ENCODE results near the gene ADARB1.
A peak's percentile ranks its signal among the peaks of the same experiment; 100 is the strongest.

The ADARB1 gene

DNA sequence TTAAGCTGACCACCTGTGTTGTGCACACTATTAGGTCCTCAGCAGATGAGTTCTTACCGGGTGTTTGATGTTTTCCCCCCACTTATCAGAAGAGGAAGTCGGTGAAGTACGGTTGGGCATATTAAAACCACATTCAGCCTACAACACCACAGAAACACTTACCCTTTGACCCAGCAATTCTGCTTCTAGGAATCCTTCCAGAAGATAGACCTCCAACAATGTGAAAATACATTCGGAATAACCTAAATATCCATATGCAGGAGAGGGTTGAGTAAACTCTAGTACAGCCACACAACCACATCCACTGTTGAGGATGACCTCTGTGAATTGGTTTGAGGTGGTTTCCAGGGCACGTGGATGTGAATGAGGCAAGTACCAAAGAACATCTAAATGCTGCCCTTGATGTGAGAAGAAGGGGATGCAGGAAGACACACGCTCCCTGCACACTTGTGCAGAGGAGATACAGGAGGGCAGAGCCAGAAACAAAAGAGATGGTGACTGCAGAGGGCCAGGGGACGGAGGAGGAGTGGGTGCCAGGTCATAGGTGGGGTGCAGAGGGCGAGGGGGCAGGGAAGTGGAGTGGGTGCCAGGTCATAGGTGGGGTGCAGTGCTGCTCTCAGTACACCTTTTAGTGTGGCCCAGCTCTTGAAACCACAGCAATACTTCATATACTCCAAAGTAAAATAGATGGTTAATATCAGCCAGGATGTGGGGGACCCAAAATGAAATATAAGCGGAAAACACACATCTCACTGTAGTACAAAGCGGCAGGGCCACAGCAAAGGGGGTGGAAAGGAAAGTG is 12.8 kb downstream of the ADARB1 start:
- DNase-seq (peak in 1 of 2 donors; percentile 62), ATAC-seq (peak; percentile 88)
- Mint-ChIP-seq H3K27ac (peak overlapping the region; percentile 0 to 57), H3K4me1 (peaks cover 88% of the 10 kb centered on the region), H3K9me3 (no peaks in the 10 kb centered on the region), H3K4me3 (peak overlapping the region; percentile 71 to 80), H3K27me3 (no peaks in the 10 kb centered on the region)

DNA sequence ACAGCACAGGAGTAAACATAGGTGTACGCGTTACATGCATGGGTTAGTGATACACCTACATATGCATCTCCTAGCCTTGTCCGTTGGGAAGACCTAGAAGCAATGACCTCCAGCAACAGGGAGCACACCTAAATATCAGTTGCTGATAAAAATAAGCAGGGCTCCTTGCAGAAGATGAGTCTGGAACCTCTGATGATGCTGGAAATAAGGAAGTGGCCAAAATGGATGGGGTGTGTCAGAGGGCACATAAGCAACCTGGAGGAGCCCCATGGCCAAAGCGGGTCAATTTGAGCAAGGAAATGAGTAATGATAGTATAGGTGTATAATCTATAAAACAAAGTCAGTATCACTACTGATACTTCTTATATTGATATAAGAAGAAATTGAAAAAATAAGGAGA is 13.7 kb downstream of the ADARB1 start:
- Mint-ChIP-seq H3K27ac (peak overlapping the region in 1 of 2 donors; percentile 36), H3K4me3 (peak overlapping the region; percentile 71 to 80), H3K9me3 (no peaks in the 10 kb centered on the region), H3K4me1 (peaks cover 85% of the 10 kb centered on the region), H3K27me3 (no peaks in the 10 kb centered on the region)
- ATAC-seq (no peak), DNase-seq (no peak)

DNA sequence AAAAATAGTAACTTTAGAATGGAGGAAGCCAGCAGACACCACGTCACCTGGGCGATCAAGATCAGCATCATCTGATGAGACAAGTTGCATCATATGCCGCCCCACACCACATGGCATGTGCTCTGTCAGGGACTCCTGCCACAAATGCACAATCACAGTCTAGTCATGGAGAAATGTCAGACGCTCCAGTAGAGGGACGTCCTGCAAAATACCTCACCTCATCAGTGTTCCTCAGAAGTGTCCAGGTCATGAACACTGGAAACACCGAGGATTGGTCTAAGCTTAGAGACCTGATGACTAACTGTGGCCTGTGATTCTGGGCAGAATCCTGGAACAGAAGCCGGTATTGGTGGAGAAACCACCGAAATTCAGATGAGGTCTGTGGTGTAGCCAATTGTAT is 14.3 kb downstream of the ADARB1 start:
- Mint-ChIP-seq H3K4me1 (peaks cover 85% of the 10 kb centered on the region), H3K4me3 (no peak overlapping the region), H3K27ac (no peak overlapping the region), H3K9me3 (no peaks in the 10 kb centered on the region), H3K27me3 (no peaks in the 10 kb centered on the region)
- ATAC-seq = no peak
- DNase-seq = no peak

DNA sequence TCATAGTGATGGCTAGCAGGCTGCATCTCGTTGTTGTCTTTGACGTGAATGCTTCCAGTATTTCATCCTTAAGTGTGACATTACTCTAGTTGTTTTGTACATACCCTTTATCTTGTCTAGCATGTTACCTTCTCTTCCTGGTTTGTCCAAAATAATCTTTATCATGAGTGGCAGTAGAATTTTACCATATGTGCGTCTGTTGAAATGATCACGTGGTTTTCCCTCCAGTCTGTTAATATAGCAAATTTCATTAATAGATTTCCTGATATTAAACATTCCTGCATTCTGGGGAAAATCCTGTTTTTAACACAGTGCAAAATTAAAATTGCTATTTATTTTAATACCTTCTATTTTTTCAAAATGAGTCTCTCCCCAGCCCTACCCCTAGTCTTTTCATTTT is 15.6 kb downstream of the ADARB1 start:
- Mint-ChIP-seq H3K4me3 (no peak overlapping the region), H3K9me3 (no peaks in the 10 kb centered on the region), H3K27ac (no peak overlapping the region), H3K27me3 (no peaks in the 10 kb centered on the region), H3K4me1 (peaks cover 77% of the 10 kb centered on the region)
- DNase-seq (no peak), ATAC-seq (no peak)

DNA sequence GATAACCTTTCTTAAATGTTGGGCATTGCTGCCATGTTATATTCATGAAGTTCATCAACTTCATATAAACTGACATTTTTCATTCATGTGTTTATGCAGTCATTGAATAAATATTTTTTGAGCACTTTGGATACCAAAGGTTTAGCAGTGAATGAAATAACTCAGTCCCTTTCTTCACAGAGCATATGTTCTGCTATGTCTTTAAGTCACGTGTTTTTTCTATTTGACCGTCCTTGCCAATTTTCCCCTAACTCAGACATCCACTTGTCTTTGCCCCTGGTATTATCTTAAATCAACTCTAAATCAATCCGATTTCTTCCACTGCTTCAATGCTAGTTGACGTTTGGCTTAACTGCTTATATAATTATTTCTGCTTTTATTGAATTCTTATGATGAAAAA is 16.6 kb downstream of the ADARB1 start:
- H3K9me3 Mint-ChIP-seq = no peaks in the 10 kb centered on the region
- no peaks in the 10 kb centered on the region for H3K27me3 Mint-ChIP-seq
- no peak overlapping the region for H3K27ac Mint-ChIP-seq
- H3K4me1 Mint-ChIP-seq = peaks cover 77% of the 10 kb centered on the region
- no peak overlapping the region for H3K4me3 Mint-ChIP-seq
- DNase-seq (no peak), ATAC-seq (no peak)

DNA sequence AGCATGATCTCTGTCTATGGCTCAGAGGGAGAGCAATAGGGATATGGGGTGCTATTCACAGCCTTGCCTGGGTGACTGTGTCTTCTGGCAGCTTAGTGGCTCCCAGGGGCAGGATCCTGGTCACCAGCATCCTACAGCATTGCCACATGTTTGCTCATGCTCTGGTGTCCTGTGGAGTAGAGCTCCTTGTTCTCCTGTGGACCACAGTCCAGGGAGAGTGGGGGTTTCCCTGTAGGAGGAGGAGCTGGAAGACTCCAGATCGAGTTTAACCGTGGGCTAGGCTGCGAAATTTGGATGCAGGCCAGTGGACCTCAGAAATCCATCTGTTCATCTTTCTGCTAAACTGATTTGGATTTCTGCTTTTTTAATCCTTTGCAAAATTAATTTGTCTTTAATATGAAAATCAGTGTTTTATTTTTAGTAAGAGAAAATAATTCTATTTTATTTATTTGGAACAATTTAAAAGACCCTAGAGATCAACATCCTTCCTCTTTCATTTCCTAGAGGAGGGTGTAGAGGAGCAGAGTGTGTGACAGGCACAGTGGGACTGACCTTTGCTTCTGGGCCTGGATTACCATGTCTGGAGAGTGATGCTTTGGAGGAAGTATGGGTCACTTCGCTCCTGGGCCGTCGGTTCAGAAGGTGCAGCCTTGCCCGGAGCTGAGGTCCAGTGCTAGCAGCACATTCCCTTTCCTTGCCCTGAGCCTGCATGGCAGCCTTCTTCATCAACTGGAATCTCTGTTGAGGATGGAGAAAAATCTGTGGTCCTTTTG is 17.4 kb downstream of the ADARB1 start:
- Mint-ChIP-seq H3K4me1 (peaks cover 77% of the 10 kb centered on the region), H3K4me3 (no peak overlapping the region), H3K27ac (no peak overlapping the region), H3K27me3 (no peaks in the 10 kb centered on the region), H3K9me3 (no peaks in the 10 kb centered on the region)
- DNase-seq (no peak), ATAC-seq (no peak)

DNA sequence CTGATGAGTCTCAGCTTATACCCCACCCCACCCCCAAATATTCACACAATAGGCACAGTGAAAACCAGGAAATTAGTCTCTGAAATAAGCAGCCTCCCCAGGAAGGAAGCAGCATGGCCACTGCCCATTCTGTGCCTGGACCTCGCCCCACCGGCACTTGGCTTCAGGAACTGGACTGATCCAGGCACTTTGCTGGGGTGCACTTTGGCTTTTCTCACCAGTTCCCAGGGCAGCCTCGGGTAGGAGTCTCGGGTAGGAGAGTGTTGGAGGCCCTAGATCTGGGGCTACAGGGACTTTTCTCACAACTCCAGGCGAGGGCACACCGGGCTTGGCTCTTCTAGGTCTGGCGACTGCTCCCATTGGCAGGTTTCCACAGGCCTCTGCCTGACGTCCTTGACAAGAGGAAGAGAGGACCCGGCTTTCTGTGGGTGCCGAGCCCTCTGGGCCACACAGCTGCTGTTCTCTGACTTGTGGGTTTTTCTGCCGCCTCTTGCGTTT is 18.7 kb downstream of the ADARB1 start:
- no peak for DNase-seq
- no peak for ATAC-seq
- Mint-ChIP-seq H3K4me3 (peak overlapping the region in 1 of 2 donors; percentile 34), H3K27ac (peak overlapping the region; percentile 10 to 89), H3K9me3 (no peaks in the 10 kb centered on the region), H3K4me1 (peaks cover 75% of the 10 kb centered on the region), H3K27me3 (no peaks in the 10 kb centered on the region)

DNA sequence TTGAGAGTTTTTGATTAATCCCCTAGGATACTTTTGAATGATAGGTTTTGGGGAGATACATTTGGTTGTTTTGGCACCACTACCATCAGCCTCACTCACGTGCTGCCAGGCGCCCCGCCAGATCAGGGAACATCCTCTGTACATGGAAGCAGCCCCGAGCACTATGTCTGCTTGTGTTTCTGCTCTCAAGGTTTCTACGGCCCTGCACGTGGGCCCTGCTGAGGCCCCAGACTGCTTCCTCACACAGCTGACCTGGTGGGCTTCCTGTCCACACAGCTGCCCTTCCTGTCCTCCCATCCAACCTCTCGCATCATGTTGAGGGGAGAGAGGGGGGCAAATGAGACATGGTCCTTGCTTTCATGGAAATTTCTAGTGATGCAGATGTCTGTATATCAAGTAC is 20.0 kb downstream of the ADARB1 start:
- no peaks in the 10 kb centered on the region for H3K9me3 Mint-ChIP-seq
- peaks cover 76% of the 10 kb centered on the region for H3K4me1 Mint-ChIP-seq
- H3K27ac Mint-ChIP-seq = no peak overlapping the region
- no peak overlapping the region for H3K4me3 Mint-ChIP-seq
- no peak for DNase-seq
- ATAC-seq = no peak
- H3K27me3 Mint-ChIP-seq = no peaks in the 10 kb centered on the region

DNA sequence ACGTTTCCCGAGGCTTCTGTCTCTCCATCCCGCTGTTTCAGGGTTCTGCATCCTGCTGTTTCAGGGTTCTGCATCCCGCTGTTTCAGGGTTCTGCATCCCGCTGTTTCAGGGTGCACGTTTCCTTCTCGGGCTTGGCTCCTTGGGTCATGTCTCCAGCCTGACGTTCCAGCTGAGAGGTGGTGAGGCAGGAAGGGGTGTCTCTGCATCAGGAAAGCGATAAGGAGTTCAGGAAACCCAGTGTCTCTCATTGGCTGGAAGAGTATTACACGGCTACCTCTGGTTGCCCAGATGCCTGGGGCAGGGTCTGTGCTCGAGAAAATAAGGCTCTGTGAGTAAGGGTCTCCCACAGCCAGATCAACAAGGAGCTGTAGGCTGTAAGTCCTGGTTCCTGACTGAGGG is 21.1 kb downstream of the ADARB1 start:
- no peaks in the 10 kb centered on the region for H3K27me3 Mint-ChIP-seq
- H3K27ac Mint-ChIP-seq = peak overlapping the region in 1 of 2 donors; percentile 23
- H3K4me3 Mint-ChIP-seq = no peak overlapping the region
- DNase-seq (no peak), ATAC-seq (no peak)
- H3K9me3 Mint-ChIP-seq = no peaks in the 10 kb centered on the region
- H3K4me1 Mint-ChIP-seq = peaks cover 67% of the 10 kb centered on the region

DNA sequence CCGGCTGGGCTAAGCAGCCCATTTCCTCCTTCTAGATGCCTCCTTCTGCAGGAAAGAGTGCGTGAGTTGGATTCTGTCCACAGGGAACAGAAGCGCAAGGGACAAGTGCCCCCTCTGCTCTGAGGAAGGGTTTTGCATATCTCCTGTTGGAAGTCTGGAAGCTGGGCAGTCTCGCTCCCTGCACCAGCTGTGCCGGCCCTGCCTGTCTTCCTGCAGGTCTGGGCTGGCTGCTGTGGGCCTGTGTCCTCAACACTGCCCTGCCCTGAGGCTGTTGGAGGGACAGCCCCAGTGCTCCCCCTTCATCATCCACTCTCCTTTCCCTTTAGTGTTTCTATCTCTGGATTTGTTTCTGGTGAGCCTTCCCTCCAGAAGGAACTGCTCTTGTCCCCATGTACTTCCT is 21.8 kb downstream of the ADARB1 start:
- Mint-ChIP-seq H3K4me1 (peaks cover 60% of the 10 kb centered on the region), H3K4me3 (no peak overlapping the region), H3K27me3 (no peaks in the 10 kb centered on the region), H3K9me3 (no peaks in the 10 kb centered on the region), H3K27ac (peak overlapping the region in 1 of 2 donors; percentile 24)
- ATAC-seq = no peak
- no peak for DNase-seq

DNA sequence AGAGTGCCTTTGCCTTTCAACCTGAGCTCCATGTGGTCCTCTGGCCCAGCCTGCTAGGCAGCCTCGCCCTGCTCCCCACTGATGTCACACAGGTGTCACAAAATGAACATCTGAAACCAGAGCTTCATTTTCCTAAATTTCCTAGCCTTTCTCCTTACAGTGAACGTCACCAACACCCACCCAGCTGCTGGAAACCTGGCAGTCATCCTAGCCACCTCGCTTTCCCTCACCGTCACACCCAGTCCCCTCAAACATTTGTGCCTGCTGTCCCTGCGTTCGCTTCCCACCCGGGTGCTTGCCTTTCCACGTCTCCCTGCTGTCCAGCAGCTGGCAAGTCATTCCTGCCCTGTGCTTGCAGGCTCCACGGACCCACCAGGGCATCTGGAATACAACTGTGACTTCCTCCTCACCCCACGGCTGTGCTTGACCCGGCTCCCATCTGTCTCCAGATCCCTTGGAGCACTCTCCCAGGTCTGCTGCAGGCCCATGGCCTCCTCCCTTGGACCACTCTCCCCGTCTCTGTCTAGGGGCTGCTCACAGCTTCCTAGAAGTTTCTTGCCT is 23.5 kb downstream of the ADARB1 start:
- peaks cover 69% of the 10 kb centered on the region for H3K4me1 Mint-ChIP-seq
- DNase-seq (no peak), ATAC-seq (no peak)
- H3K27ac Mint-ChIP-seq = no peak overlapping the region
- no peaks in the 10 kb centered on the region for H3K9me3 Mint-ChIP-seq
- no peaks in the 10 kb centered on the region for H3K27me3 Mint-ChIP-seq
- no peak overlapping the region for H3K4me3 Mint-ChIP-seq

DNA sequence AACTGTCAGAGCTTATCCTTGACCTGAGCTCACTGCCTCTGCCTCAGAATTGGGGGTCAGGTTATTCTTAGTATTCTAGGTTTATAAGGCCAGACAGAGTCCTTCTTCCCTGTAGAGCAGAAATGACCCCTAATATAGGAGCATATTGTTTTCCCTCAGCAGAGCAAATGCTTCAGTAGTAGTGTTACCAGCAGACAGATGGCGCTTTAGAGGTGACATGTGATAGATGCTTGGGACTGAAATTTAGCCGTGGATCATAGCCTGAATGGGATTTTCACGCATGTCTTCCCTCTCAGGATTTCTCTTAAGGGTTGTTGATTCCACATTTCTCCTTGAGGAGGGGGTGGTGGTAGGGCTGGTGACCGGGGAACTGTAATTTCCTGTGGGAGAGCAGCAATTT is 24.5 kb downstream of the ADARB1 start:
- Mint-ChIP-seq H3K27ac (no peak overlapping the region), H3K4me3 (no peak overlapping the region), H3K9me3 (no peaks in the 10 kb centered on the region), H3K4me1 (peaks cover 69% of the 10 kb centered on the region), H3K27me3 (no peaks in the 10 kb centered on the region)
- ATAC-seq (no peak), DNase-seq (no peak)

DNA sequence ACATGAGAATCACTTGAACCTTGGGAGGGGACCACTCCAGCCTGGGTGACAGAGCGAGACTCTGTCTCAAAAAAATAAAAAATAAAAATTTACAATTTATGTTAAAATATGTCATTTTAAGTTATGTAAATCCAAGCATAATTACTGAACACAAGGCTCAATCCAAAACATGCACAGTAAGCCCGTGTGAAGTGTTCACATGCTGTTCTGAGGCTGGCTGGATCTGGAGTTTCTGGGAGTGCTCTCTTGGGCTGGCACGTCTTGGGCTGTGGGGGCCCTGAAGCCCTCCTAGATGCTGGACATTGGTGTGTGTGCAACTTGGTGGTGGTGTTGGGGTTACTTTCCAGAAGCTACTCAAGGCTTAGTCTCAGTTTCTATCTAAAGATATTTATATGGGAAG is 25.2 kb downstream of the ADARB1 start:
- DNase-seq (no peak), ATAC-seq (no peak)
- no peak overlapping the region for H3K4me3 Mint-ChIP-seq
- H3K27me3 Mint-ChIP-seq = no peaks in the 10 kb centered on the region
- H3K27ac Mint-ChIP-seq = no peak overlapping the region
- peaks cover 73% of the 10 kb centered on the region for H3K4me1 Mint-ChIP-seq
- H3K9me3 Mint-ChIP-seq = no peaks in the 10 kb centered on the region

DNA sequence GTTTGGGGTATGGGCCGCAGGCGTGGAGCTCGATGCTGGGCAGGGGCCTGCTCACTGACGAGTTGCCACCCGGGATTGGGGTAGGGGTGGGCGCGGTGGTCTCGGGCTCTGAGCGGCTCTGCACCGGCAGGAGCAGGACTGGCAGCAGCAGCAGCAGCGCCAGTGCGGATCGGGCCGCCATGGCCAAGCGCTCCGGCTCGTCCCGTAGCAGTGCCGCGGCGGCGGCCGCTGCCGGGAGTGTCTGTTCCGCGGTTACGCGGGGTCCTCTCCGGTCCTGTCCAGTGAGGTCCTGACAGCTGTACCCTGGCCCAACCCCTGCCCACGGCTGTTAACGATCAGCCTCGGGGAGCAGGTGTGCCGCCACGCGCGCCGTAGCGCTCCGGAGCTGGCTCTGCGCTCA is 26.5 kb downstream of the ADARB1 start:
- Mint-ChIP-seq H3K27ac (no peak overlapping the region), H3K9me3 (no peaks in the 10 kb centered on the region), H3K4me3 (no peak overlapping the region), H3K27me3 (no peaks in the 10 kb centered on the region), H3K4me1 (peaks cover 76% of the 10 kb centered on the region)
- DNase-seq (no peak), ATAC-seq (no peak)

DNA sequence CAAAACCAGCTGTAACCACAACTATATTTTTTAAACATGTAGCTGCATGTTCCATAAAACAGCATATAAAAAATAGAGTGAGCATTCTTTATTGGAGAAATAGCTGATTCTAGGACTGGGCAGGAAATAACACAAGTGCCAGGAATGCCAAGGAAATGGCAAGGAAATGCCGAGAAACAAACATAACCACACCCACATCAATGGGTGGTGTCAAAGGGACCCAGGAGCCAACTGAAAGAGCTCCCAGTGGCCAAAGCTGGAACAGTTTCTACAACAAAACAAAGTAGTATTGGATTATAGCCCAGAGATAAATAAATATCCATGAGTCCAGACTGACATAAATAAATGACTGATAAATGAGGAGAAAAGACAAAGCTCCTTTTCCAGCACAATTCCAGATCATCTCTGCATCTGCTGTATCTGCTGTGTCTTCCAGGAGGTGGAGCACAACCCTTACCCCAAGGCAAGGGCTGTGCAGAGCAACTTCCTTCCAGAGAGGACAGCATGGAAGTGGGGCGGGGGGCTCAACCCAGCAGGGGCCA is 28.1 kb downstream of the ADARB1 start:
- no peaks in the 10 kb centered on the region for H3K27me3 Mint-ChIP-seq
- no peak for DNase-seq
- H3K4me3 Mint-ChIP-seq = no peak overlapping the region
- peaks cover 74% of the 10 kb centered on the region for H3K4me1 Mint-ChIP-seq
- no peaks in the 10 kb centered on the region for H3K9me3 Mint-ChIP-seq
- no peak for ATAC-seq
- no peak overlapping the region for H3K27ac Mint-ChIP-seq
